HG02885 (cell line): ENCODE results near the gene HCFC2.

Source experiments
- ATAC-seq: cut with Tn5 transposase; IDR thresholded peaks from one replicate; pipeline ENCODE4 v1.9.1; 2021; ENCODE audit warnings: mild to moderate bottlenecking; ENCODE audit not compliant: unreplicated experiment, poor library complexity

HCFC2 gene

DNA sequence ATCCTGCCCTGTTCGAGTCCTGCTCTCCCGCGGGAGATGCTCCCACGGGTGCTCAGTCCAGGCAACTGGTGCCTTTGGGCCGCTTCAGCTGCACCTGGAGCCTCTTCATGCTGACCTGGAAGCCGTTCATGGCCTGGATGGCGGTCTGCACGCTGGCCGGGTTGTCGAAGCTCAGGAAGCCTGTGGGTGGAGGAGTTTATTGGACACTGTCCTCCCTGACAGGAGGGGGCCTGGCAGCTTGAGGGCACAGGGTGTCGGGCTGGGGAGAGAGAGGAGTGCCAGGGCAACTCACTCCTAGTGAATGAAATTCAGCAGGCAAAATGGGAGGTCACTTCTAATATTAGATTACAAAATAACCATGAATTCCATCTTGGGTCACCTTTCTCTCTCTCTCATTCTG lies 83.0 kb downstream of the HCFC2 start:
- no peak for ATAC-seq

- no peak for ATAC-seq
Measured at GRCh38 chr12:104150416-104150815, 86.1 kb downstream of the HCFC2 start.

- ATAC-seq = no peak
Measured at GRCh38 chr12:104152685-104153241, 88.4 kb downstream of the HCFC2 start.

GRCh38 chr12:104154286-104154685 lies 90.0 kb downstream of the HCFC2 start:
- no peak for ATAC-seq

DNA sequence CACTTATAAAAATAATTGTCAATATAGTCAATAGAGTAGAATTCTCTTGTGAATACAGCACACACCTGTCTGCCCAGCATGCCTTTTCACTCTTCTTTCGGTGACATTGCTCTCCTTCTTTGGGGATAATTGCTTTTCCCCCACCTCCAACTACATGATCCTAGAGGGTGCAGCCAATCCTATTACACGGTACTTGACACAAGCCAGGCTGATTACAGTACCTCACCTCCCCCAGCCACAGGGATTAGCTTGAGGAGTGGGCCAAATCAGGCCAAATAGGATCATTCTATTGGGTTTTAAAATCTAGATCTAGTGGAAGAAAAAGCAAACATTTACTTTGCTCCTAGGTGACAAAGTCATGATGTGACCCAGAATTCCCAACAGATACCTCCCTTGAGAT lies 90.5 kb downstream of the HCFC2 start:
- ATAC-seq = no peak
